Gastroesophageal sphincter (tissue), 4 donors: ENCODE data around the gene PHLDB3. TPM values are rescaled to one million over a fixed set of nuclear protein-coding genes. Genes with fewer than 3 reads are reported as not detected.

ENCODE experiments used
- ATAC-seq: fragments of 150-250 bp; one replicate; pipeline ENCODE4 v1.9.1; 2016; ENCODE audit warnings: mild to moderate bottlenecking, moderate library complexity
- H3K27ac ChIP-seq, 4 donors: fragments of 200-600 bp; sonication (generic) in 3 of 4; 1 replicate in 3 of 4; 2 replicates in 1 of 4; pipeline ENCODE4 v1.5.1; 2016 to 2019
- H3K27me3 ChIP-seq: fragments of 200-600 bp; sonication (generic); one replicate; pipeline ENCODE4 v1.5.1; 2019
- H3K36me3 ChIP-seq, 2 donors: fragments of 200-600 bp; sonication (generic); one replicate each; pipeline ENCODE4 v1.5.1; 2019; ENCODE audit warnings: control low read depth in 1 of 2
- H3K4me1 ChIP-seq, 3 donors: fragments of 200-600 bp; sonication (generic); 1 replicate in 2 of 3; 2 replicates in 1 of 3; pipeline ENCODE4 v1.5.1; 2016 to 2019; ENCODE audit warnings: control low read depth in 2 of 3
- H3K4me3 ChIP-seq, 2 donors: fragments of 200-600 bp; sonication (generic); one replicate each; pipeline ENCODE4 v1.5.1; 2019; ENCODE audit warnings: mild to moderate bottlenecking in 1 of 2, moderate library complexity in 1 of 2
- H3K9me3 ChIP-seq, 3 donors: fragments of 200-600 bp; sonication (generic); one replicate each; pipeline ENCODE4 v1.5.1; 2017 to 2019; ENCODE audit warnings: control low read depth in 2 of 3
- EP300 ChIP-seq: sonication (generic); formaldehyde crosslinking; IDR thresholded peaks from one replicate; pipeline ENCODE4 v1.6.1; 2017; ENCODE audit warnings: antibody characterized with exemption, mild to moderate bottlenecking
- POLR2A ChIP-seq, 2 donors: fragments of 450-650 bp; IDR thresholded peaks; one replicate each; pipeline ENCODE4 v1.6.1; 2017; ENCODE audit warnings: antibody characterized with exemption in 2 of 2, mild to moderate bottlenecking in 2 of 2, moderate library complexity in 1 of 2
- POLR2AphosphoS5 ChIP-seq: sonication (generic); formaldehyde crosslinking; IDR thresholded peaks from one replicate; pipeline ENCODE4 v1.6.1; 2017; ENCODE audit warnings: antibody characterized with exemption
- WGBS, 2 donors: methylation state at CpG; one replicate each; pipeline ENCODE4 v1.1.5; 2018; ENCODE audit warnings: low coverage in 1 of 2; 5-methylcytosine and 5-hydroxymethylcytosine counted together
- total RNA-seq, 4 donors: library from RNA; depleted of rRNA; stranded (reverse); fragments of >200 nt; gene quantifications; one replicate each; pipeline ENCODE4 v1.1.0, GENCODE V29; 2016
- TF ChIP-seq, protein P1 (sequence below), 4 experiments: fragments of 200-600 bp in 2 of 4; fragments of 450-650 bp in 2 of 4; sonication (generic) in 1 of 4; IDR thresholded peaks; one replicate each; pipeline ENCODE4 v1.5.1; 2017 to 2019; ENCODE audit warnings: antibody characterized with exemption in 4 of 4, mild to moderate bottlenecking in 2 of 4, moderate library complexity in 2 of 4

The PHLDB3 gene
- total RNA-seq, 4 donors from 2014 or later, result 8.8 to 38.1 (median 14.9) TPM

DNA sequence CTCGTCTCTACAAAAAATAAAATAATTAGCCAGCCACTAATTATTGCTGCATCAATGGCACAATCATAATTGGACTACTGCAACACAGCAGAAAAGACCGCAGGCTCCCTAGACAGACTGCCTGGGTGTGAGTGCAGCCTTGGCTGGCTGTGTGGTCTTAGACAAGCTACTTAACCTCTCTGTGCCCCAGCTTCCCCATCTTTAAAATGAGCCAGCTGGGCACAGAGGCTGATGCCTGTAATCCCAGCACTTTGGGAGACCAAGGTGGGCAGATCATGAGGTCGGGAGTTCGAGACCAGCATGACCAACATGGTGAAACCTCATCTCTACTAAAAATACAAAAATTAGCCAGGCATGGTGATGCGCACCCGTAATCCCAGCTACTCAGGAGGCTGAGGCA, 70.9 kb downstream of the PHLDB3 start:
- TF ChIP-seq, protein P1, sequence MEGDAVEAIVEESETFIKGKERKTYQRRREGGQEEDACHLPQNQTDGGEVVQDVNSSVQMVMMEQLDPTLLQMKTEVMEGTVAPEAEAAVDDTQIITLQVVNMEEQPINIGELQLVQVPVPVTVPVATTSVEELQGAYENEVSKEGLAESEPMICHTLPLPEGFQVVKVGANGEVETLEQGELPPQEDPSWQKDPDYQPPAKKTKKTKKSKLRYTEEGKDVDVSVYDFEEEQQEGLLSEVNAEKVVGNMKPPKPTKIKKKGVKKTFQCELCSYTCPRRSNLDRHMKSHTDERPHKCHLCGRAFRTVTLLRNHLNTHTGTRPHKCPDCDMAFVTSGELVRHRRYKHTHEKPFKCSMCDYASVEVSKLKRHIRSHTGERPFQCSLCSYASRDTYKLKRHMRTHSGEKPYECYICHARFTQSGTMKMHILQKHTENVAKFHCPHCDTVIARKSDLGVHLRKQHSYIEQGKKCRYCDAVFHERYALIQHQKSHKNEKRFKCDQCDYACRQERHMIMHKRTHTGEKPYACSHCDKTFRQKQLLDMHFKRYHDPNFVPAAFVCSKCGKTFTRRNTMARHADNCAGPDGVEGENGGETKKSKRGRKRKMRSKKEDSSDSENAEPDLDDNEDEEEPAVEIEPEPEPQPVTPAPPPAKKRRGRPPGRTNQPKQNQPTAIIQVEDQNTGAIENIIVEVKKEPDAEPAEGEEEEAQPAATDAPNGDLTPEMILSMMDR (IDR thresholded peaks at IDR 0.05), result no peak
- TF ChIP-seq POLR2A (IDR thresholded peaks at IDR 0.05) (no peak), EP300 (no peak), POLR2AphosphoS5 (no peak)
- no peak overlapping the region for H3K4me3 ChIP-seq
- no peaks in the 10 kb centered on the region for H3K9me3 ChIP-seq
- ATAC-seq, result no peak
- peaks cover 13% of the 10 kb centered on the region for H3K27me3 ChIP-seq
- H3K4me1 ChIP-seq, result peaks cover 0 to 9% (median 5%) of the 10 kb centered on the region in 3 donors
- no peaks in the 10 kb centered on the region for H3K36me3 ChIP-seq
- WGBS, 2 donors, result 80 to 88% methylated on average over 1 to 4 of the region's 6 CpGs
- no peak overlapping the region for H3K27ac ChIP-seq

DNA sequence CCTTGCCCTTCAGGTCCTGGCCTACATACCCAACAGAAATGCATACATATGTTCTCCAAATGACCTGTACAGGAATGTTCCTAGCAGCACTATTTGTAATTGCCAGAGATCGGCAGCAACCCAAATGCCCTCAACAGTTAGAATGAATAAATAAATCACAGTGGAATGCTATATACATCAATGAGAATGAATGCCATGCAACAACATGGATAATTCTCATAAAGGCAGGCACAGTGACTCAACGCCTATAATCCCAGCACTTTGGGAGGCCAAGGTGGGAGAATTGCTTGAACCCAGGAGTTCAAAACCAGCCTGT, 71.2 kb downstream of the PHLDB3 start:
- TF ChIP-seq POLR2AphosphoS5, result no peak
- H3K4me3 ChIP-seq, result no peak overlapping the region
- 81 to 100% methylated on average over 2 of the region's 2 CpGs for WGBS, 2 donors
- no peaks in the 10 kb centered on the region for H3K36me3 ChIP-seq
- H3K4me1 ChIP-seq, result peaks cover 0 to 6% (median 2%) of the 10 kb centered on the region in 3 donors
- H3K9me3 ChIP-seq, result no peaks in the 10 kb centered on the region
- ATAC-seq, result no peak
- H3K27ac ChIP-seq, result no peak overlapping the region
- peaks cover 9% of the 10 kb centered on the region for H3K27me3 ChIP-seq

DNA sequence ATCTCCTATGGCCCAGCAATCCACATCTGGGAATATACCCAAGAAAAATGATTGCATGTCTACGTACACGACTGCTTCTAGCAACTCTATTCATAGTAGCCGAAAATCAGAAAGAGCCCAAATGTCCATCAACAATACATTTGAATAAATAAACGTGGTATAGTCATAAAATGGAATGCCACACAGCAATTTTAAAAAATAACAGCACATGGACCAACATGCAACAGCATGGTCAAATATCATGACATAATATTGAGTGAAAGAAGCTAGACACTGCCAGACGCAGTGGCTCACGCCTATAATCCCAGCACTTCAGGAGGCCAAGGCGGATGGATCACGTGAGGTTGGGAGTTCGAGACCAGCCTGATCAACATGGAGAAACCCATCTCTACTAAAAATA, 73.6 kb downstream of the PHLDB3 start:
- TF ChIP-seq, protein P1 (IDR thresholded peaks at IDR 0.05), result no peak

DNA sequence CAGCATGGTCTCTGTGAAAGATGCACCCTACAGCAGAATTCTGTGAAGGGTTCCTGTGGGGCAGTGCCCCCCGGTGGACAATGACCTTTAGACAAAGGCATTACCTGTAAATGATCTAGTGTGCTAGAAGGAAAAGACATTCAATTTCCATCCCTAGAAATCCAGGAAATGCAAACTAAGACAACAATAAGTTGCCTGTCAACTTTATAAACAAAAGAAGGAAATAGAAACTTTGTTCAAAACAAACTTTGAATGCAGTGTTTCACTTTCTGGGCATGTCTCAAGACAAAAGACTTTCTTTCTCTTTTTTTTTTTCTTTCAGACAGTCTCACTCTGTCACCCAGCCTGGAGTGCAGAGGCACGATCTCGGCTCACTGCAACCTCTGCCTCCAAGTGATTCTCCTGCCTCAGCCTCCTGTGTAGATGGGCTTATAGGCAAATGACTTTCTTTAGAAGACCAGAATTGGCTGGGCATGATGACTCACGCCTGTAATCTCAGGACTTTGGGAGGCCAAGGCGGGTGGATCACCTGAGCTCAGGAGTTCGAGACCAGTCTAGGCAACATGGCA, 74.3 kb downstream of the PHLDB3 start:
- Histone ChIP-seq H3K4me1 (no peaks in the 10 kb centered on the region), H3K9me3 (no peaks in the 10 kb centered on the region), H3K27me3 (no peaks in the 10 kb centered on the region), H3K27ac (no peak overlapping the region), H3K36me3 (no peaks in the 10 kb centered on the region), H3K4me3 (no peak overlapping the region)
- no peak for ATAC-seq
- TF ChIP-seq, protein P1 (IDR thresholded peaks at IDR 0.05), result no peak
- TF ChIP-seq POLR2A (IDR thresholded peaks at IDR 0.05) (no peak), EP300 (no peak), POLR2AphosphoS5 (no peak)
- WGBS, 2 donors, result 17 to 33% methylated on average over 3 to 6 of the region's 6 CpGs

More for the DNA sequence above, 73.6 kb downstream of the PHLDB3 start:
- no peaks in the 10 kb centered on the region for H3K9me3 ChIP-seq
- WGBS, 2 donors, result 76 to 89% methylated on average over 9 of the region's 9 CpGs
- H3K36me3 ChIP-seq, result no peaks in the 10 kb centered on the region
- ATAC-seq, result no peak
- H3K27ac ChIP-seq, result no peak overlapping the region
- H3K4me3 ChIP-seq, result no peak overlapping the region
- H3K4me1 ChIP-seq, result no peaks in the 10 kb centered on the region
- H3K27me3 ChIP-seq, result no peaks in the 10 kb centered on the region

DNA sequence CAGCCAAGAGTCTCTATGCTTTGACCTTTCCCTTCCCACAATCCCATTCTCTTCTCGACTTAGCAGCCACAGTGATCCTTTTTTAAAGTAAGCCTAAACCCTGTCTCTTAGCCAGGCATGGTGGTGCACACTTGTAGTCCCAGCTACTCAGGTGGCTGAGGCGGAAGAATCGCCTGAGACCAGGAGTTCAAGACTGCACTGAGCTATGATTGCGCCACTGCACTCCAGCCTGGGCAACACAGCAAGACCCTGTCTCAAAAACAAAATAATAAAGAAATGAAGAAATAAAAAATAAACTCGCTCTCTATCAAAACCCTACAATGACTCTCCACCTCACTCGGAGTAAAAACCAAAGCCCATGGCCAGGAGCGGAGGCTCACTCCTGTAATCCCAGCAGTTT, 75.2 kb downstream of the PHLDB3 start:
- Histone ChIP-seq H3K27me3 (no peaks in the 10 kb centered on the region), H3K4me3 (no peak overlapping the region), H3K9me3 (no peaks in the 10 kb centered on the region), H3K27ac (no peak overlapping the region), H3K4me1 (no peaks in the 10 kb centered on the region), H3K36me3 (no peaks in the 10 kb centered on the region)
- TF ChIP-seq POLR2AphosphoS5 (no peak), EP300 (no peak), POLR2A (IDR thresholded peaks at IDR 0.05) (no peak)
- WGBS, 2 donors, result 54 to 75% methylated on average over 2 to 4 of the region's 7 CpGs
- ATAC-seq, result no peak

DNA sequence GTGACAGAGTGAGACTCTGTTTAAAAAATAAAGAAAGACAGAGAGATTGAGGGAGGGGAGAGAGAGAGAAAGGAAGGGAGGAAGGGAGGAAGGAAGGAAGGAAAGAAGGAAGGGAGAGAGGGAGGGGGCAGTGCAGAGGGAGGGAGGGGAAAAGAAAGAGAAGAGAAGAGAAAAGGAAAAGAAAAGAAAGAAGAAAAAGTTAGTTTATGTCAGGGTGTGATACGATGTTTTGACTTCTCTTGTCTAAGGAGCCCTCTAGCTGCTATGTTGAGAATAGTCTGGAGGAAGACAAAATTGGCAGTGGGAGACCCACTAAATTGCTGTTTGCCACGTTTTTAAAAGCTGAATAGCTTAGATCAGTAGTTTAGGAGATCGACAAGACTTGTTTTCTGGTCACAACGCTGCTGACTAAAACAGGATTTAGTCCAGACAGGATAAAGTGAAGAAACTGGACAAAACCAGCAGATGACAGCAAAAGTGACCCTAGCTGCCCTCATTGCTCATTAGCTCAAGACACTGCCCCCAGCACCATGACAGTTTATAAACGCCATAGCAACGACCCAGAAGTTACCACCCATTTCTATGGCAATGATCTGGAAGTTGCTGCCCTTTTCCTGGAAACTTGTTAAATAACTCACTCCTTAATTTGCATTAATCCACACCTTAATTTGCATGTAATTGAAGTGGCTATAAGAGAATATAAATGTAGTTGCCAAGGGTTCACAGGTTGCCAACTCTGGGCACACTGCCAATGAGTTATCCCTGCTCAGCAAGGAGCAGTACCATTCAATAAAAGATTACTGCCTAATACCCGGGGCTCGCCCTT, 78.8 kb downstream of the PHLDB3 start:
- Histone ChIP-seq H3K27ac (no peak overlapping the region), H3K36me3 (no peaks in the 10 kb centered on the region), H3K27me3 (no peaks in the 10 kb centered on the region), H3K9me3 (no peaks in the 10 kb centered on the region), H3K4me3 (no peak overlapping the region), H3K4me1 (no peaks in the 10 kb centered on the region)
- no peak for TF ChIP-seq EP300
- TF ChIP-seq, protein P1 (IDR thresholded peaks at IDR 0.05), result peak in 1 of 4 experiments; percentile 27
- WGBS, 2 donors, result 10 to 21% methylated on average over 5 to 6 of the region's 8 CpGs
- no peak for ATAC-seq
